HG03575 (cell line): ENCODE results near the gene ISM2.

Source experiments
- ATAC-seq: cut with Tn5 transposase; IDR thresholded peaks from one replicate; pipeline ENCODE4 v1.9.1; 2021; ENCODE audit not compliant: unreplicated experiment, insufficient number of reproducible peaks, low FRiP score; ENCODE audit errors: extremely low read depth

ISM2 gene

GRCh38 chr14:77509366-77509765 lies 10.8 kb upstream of the ISM2 start:
- no peak for ATAC-seq

DNA sequence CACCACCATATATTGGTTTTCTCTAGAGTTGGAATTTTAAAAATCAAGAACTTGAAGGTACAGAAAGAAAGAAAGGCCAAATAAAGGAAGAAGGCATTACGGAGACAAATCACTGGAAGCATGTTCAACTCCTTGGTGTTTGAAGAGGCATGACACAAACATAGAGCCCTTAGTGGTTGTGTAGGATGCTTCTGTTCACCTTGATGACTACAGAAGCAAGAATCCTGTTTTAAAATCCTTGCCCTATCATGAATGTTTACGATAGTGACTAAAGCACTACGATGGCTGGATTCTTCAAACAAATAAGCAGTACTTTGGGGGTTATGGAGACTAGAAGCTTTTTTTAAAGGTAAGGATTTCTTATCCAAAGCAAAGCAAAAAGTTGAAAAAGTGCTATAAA lies 10.3 kb upstream of the ISM2 start:
- no peak for ATAC-seq

DNA sequence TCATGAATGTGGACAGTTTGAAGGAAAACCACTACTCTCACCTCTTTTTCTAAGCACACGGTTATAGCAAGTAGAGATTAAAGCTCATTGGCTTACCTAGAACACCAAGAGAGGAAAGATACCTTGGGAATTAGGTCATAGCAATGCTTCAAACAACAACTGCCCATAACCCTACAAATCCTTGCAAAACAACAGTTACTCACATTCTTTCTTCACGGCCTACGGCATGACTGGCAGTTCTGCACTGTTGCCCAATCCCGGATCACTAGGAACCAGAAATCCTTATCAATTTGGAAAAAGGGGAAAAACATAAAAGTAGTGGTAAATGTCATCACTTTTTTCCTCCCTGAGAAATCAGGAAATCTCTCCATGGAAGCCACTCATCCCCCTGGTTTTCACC lies 9.6 kb upstream of the ISM2 start:
- no peak for ATAC-seq

- ATAC-seq, result no peak
Observed at GRCh38 chr14:77507762-77508161, 9.1 kb upstream of the ISM2 start.

- ATAC-seq, result no peak
Observed at GRCh38 chr14:77505031-77505430, 6.4 kb upstream of the ISM2 start.

GRCh38 chr14:77503138-77503537 lies 4.5 kb upstream of the ISM2 start:
- ATAC-seq, result no peak

DNA sequence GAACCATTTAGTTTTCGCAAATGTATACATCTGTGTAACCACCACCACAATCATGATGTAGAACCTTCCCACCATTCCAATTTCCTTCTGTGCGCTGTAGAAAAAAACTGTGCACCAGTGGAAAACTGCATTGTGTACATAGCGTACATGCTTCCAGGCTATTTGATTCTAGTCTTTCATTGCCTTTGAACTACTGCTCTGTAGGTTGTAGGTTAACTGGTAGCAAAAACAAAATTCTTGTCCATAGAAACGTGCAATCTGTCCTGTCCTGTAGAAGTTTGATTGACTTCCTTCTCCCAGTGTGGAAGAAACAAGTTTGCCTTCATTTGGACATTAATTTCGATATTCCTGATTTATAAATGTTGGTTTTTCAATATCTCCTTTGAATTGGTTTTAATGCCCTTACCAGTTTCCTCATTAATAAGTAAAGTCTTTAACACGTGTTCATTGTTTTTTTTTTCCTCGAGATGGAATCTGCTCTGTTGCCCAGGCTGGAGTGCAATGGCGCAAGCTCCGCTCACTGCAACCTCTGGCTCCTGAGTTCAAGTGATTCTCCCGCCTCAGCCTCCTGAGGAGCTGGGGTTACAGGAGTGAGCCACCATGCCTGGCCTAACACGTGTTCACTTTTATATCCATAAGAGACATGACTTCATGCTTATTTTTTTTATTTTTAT lies 3.6 kb upstream of the ISM2 start:
- no peak for ATAC-seq

- ATAC-seq, result no peak
Observed at GRCh38 chr14:77498984-77499527, 440 bp upstream of the ISM2 start.

DNA sequence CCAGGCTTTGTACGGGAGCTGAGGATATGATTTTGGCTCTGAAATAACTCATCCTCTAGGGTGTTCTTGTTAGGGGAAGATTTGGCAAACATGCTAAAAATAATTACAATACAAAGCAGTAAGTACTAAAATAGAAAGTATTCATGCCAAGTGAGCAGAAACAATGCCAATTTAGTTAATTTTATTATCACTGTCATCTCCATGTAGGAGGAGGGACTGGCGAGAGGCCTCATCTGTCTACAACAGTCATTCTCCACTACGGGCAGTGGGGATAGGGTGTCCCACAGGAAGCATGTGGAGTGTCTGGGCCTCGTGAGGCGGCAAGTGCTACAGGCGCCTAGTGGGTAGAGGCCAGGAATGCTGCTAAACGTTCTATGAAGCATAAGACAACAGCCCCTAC lies 3.3 kb downstream of the ISM2 start:
- ATAC-seq, result no peak

DNA sequence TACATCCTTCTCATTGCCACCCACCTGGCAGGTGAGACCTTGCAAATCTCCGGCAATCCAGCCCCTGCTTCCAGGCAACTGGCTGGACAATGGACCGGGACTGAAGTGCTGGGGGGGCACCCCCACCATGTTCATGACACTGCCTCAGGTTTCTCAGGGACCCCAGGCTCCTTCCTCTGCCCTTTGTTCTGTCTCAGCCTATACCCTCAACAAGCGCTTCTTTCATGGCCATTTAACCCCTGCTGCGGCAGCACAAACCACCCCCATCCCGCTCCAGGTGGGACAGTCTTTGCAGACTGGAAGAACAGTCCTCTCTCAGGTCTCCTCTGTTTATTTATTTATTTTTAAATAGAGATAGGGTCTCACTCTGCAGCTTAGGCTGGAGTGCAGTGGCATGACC lies 7.6 kb downstream of the ISM2 start:
- no peak for ATAC-seq

- no peak for ATAC-seq
Observed at GRCh38 chr14:77490347-77490986, 8.1 kb downstream of the ISM2 start.

DNA sequence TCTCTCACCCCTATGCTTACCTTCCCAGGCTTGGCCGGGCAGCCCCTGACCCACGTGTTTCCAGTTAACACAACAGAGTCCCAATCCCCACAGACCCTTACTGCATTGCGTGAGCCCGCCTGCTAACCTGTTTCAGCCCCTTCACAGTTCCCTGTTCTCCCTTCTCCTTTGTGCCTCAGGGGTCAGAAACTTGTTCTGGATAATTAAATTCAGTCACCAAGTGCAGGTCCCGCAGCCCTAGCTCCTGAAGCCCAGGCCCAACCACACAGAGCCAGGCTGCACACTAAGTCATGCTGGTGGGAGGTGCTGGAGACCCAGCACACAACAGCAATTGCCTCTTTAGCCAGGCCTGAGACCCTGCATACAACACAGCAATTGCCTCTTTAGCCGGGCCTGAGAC lies 9.6 kb downstream of the ISM2 start:
- no peak for ATAC-seq

DNA sequence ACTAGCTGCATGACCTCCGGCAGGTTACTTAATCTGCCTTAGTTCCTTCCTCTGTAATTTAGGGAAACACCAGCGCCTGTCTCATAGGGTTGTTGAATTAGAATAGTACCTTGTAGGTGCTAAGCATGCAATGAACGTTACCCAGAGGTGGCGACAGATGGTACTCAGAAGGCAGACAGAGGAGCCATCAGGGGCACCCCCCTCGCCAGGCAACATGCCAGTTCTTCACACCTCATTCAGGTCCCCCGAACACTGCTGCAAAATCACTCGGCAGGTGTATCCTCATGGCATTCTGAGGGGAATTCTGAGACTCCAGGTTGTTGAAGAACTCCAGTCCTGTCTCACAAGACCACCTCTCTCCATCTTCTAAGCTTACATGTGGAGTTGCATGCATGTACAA lies 10.1 kb downstream of the ISM2 start:
- no peak for ATAC-seq

DNA sequence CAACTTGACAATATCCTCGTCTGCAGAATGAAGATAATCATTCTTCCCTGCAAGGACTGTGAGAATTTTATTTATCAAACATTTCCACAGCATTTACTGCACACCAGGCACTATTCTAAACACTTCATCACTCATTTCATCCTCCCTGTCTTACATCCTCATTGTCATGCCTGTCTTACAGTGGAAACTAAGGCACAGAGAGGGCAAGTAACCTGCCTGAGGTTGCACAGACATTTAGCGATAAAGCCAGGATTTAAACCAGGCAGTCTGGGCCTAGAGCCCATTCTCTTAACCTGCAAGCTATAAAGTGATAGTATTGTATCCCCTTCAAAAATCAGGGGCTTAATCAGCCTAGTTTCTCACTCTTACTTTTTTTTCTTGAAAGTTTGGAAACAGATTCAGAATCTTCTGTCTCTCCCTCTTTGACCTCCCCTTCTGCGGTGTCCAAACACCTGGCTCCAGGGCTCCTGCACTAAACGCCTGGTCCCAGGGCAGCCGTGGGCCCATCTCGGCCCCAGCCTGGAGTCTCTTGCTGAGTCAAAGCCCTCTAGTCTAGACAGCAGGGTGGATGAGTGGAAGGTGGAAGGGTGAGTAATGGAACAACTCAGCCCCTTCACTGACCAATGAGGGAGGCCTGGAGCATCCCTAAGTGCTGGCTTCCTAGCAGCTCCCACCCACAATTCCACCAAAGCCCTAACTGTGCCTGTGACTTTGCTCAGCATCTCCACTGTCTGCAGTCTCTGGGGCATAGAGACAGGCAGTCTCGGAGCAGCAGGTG lies 12.5 kb downstream of the ISM2 start:
- no peak for ATAC-seq

GRCh38 chr14:77485256-77485655 lies 13.4 kb downstream of the ISM2 start:
- ATAC-seq, result no peak

DNA sequence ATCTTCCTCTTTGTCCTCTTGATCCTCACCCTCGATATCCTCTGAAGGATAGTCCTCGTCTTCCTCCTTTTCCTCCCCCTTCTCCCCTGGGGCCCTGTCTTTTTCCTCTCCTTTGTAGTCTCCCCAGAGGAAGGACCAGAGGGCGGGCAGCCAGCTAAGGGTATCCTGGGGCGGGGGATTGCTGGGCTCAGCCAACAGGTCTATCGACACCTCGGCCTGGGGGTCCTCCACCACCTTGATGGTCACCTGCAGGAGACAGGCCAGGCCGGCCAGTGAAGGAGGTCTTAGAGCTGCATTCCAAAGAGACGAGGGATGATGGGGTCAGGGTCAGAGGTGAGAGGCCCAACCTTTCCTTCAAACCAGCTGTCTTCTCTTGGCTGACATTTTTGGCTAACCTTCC lies 16.2 kb downstream of the ISM2 start:
- ATAC-seq, result no peak

DNA sequence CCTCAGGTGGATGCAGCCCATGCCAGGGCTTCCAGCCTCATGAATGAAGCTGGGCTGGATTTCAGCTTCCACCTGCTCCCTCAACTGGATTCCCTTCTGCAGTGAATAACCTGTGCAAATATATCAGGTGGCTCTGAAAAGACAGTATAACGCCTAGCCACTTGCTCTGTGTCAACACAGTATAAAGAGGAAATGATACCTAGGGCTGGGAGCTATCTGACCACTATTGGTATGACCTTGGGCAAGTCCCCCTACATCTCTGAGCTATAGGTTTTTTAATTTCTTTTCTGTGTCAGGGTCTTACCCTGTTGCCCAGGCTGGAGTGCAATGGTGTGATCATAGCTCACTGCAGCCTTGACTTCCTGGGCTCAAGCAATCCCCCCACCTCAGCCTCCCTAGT lies 19.8 kb downstream of the ISM2 start:
- ATAC-seq, result peak; percentile 86

DNA sequence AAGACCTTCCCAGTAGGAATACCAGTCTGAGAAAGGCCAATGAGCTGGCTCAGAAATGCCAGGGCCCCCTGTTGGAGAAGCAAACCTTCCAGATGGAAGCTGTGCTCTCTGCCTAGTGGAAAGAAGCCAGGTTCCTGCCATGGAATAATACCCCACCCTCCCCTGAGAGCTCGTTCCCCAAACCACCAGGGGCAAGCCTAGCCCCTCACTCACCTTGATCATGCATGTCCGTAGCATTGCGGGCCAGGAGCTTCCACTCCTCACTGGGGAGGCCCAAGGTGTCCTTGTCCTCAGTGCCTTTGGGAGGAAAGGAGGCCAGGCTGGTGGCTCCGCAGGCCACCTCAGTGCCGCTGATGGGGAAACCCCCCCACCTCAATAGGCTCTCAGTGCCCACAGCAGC lies 20.6 kb downstream of the ISM2 start:
- no peak for ATAC-seq

GRCh38 chr14:77475432-77476115 lies 23.0 kb downstream of the ISM2 start:
- ATAC-seq, result no peak
